Osteocyte (in vitro differentiated cells): ENCODE measurements around the gene SH3BGR. TPM values are rescaled to one million over a fixed set of nuclear protein-coding genes. Genes with fewer than 3 reads are reported as not detected.
"Not testable (repeated sequence)": the region's sequence is repeated elsewhere in the genome, so short reads cannot be mapped to it uniquely, and the experiment has no call there.

Source experiments
- DNase-seq: peaks from one replicate; pipeline ENCODE4 v3.0.0; 2021; ENCODE audit warnings: mixed read lengths; ENCODE audit not compliant: unreplicated experiment; ENCODE audit errors: extremely low spot score
- H3K27ac Mint-ChIP-seq: one replicate; pipeline ENCODE4 v1.8.0; 2021; ENCODE audit warnings: mild to moderate bottlenecking, mixed read lengths; ENCODE audit not compliant: unreplicated experiment
- H3K27me3 Mint-ChIP-seq: one replicate; pipeline ENCODE4 v1.8.0; 2021; ENCODE audit warnings: mixed read lengths; ENCODE audit not compliant: unreplicated experiment
- H3K36me3 Mint-ChIP-seq: one replicate; pipeline ENCODE4 v1.8.0; 2021; ENCODE audit warnings: mixed read lengths; ENCODE audit not compliant: unreplicated experiment
- H3K4me1 Mint-ChIP-seq: one replicate; pipeline ENCODE4 v1.8.0; 2021; ENCODE audit warnings: mixed read lengths; ENCODE audit not compliant: unreplicated experiment
- H3K4me3 Mint-ChIP-seq: one replicate; pipeline ENCODE4 v1.8.0; 2021; ENCODE audit warnings: mild to moderate bottlenecking, moderate library complexity, mixed read lengths; ENCODE audit not compliant: unreplicated experiment
- H3K9me3 Mint-ChIP-seq: one replicate; pipeline ENCODE4 v1.8.0; 2021; ENCODE audit warnings: mixed read lengths; ENCODE audit not compliant: unreplicated experiment
- CTCF ChIP-seq: fragments of 200-600 bp; sonication (generic); IDR thresholded peaks from 2 replicates; pipeline ENCODE4 v1.5.0; 2021; ENCODE audit warnings: antibody characterized with exemption, mild to moderate bottlenecking, moderate library complexity
- long read RNA-seq: library from polyadenylated mRNA; unstranded; transcript quantifications from one replicate; pipeline ENCODE4 v2.0.0, GENCODE V29; 2021
- total RNA-seq: library from RNA; stranded (reverse); gene quantifications from 2 replicates; pipeline ENCODE4 v1.2.1, GENCODE V29; 2021

SH3BGR gene
- 1.2 and 2.0 TPM in 2 replicates for total RNA-seq
- long read RNA-seq, partial matches to known transcripts: 0 of 5 reads
- long read RNA-seq, other reads (novel, unspliced or antisense): 1 of 5 reads

GRCh38 chr21:39451332-39452206 lies at the start of gene SH3BGR:
TSS of gene SH3BGR (plus strand) at chr21:39451970. CDS start at chr21:39452097, 127 bp downstream.
- Mint-ChIP-seq H3K9me3 (no peaks in the 10 kb centered on the region), H3K4me3 (no peak within 1 kb of the TSS), H3K36me3 (no peaks in the 10 kb centered on the region), H3K27me3 (peaks cover 34% of the 10 kb centered on the region), H3K27ac (no peak within 1 kb of the TSS), H3K4me1 (peaks cover 2% of the 10 kb centered on the region)
- DNase-seq: no peak
- TF ChIP-seq CTCF: no peak

- no peak for TF ChIP-seq CTCF
- Mint-ChIP-seq H3K9me3 (peaks cover 9% of the 10 kb centered on the region), H3K4me1 (no peaks in the 10 kb centered on the region), H3K4me3 (no peak overlapping the region), H3K27ac (no peak overlapping the region), H3K27me3 (no peaks in the 10 kb centered on the region), H3K36me3 (peaks cover 22% of the 10 kb centered on the region)
- DNase-seq: no peak
Observed at GRCh38 chr21:39406065-39406464, 45.7 kb upstream of the SH3BGR start.

- H3K4me3 Mint-ChIP-seq, H3K4me1 Mint-ChIP-seq, H3K27ac Mint-ChIP-seq, H3K27me3 Mint-ChIP-seq, H3K9me3 Mint-ChIP-seq, H3K36me3 Mint-ChIP-seq, DNase-seq: not testable (repeated sequence)
Observed at GRCh38 chr21:39419204-39419603, 32.6 kb upstream of the SH3BGR start.

- H3K4me3 Mint-ChIP-seq: no peak overlapping the region
Observed at GRCh38 chr21:39422527-39423241, 29.1 kb upstream of the SH3BGR start.

GRCh38 chr21:39429445-39429844 lies 22.3 kb upstream of the SH3BGR start:
- H3K9me3 Mint-ChIP-seq: no peaks in the 10 kb centered on the region
- no peak overlapping the region for H3K4me3 Mint-ChIP-seq
- H3K4me1 Mint-ChIP-seq: peaks cover 1% of the 10 kb centered on the region
- H3K36me3 Mint-ChIP-seq: no peaks in the 10 kb centered on the region
- no peak for DNase-seq
- H3K27ac Mint-ChIP-seq: no peak overlapping the region
- no peak for TF ChIP-seq CTCF
- no peaks in the 10 kb centered on the region for H3K27me3 Mint-ChIP-seq

More at GRCh38 chr21:39422527-39423241, 29.1 kb upstream of the SH3BGR start:
- no peak overlapping the region for H3K27ac Mint-ChIP-seq
- no peak for DNase-seq
- no peaks in the 10 kb centered on the region for H3K4me1 Mint-ChIP-seq
- TF ChIP-seq CTCF: no peak
- H3K36me3 Mint-ChIP-seq: peaks cover 2% of the 10 kb centered on the region
- no peaks in the 10 kb centered on the region for H3K27me3 Mint-ChIP-seq
- H3K9me3 Mint-ChIP-seq: no peaks in the 10 kb centered on the region
